ENCODE results near the gene TNS4.
A peak's percentile ranks its signal among the peaks of the same experiment; 100 is the strongest.

TNS4 gene

GRCh38 chr17:40454613-40454995 is 46.8 kb downstream of the TNS4 start:
- no peak for FAIRE-seq

GRCh38 chr17:40453881-40454612 is 47.4 kb downstream of the TNS4 start:
- no peak for FAIRE-seq

- FAIRE-seq: no peak
These were observed 48.5 kb downstream of the TNS4 start for GRCh38 chr17:40452921-40453378.

GRCh38 chr17:40452216-40452787 is 49.1 kb downstream of the TNS4 start:
- no peak for FAIRE-seq

GRCh38 chr17:40451420-40451819 is 50.0 kb downstream of the TNS4 start:
- no peak for FAIRE-seq

- FAIRE-seq: peak; percentile 3
These were observed 51.2 kb downstream of the TNS4 start for GRCh38 chr17:40450175-40450574.

- no peak for FAIRE-seq
These were observed 52.7 kb downstream of the TNS4 start for GRCh38 chr17:40448639-40449261.

GRCh38 chr17:40448213-40448638 is 53.2 kb downstream of the TNS4 start:
- FAIRE-seq: no peak

- FAIRE-seq: no peak
These were observed 53.6 kb downstream of the TNS4 start for GRCh38 chr17:40447806-40448205.

- no peak for FAIRE-seq
These were observed 54.2 kb downstream of the TNS4 start for GRCh38 chr17:40447148-40447644.

- FAIRE-seq: no peak
These were observed 55.5 kb downstream of the TNS4 start for GRCh38 chr17:40445751-40446468.

- FAIRE-seq: no peak
These were observed 57.2 kb downstream of the TNS4 start for GRCh38 chr17:40443988-40444899.

- no peak for FAIRE-seq
These were observed 58.0 kb downstream of the TNS4 start, which contains the start of gene IGFBP4 for GRCh38 chr17:40443196-40443987. IGFBP4 (plus strand) TSS chr17:40443450; CDS start chr17:40443736, 286 bp downstream.

GRCh38 chr17:40442392-40443195 is 58.8 kb downstream of the TNS4 start:
- FAIRE-seq: no peak

GRCh38 chr17:40440166-40440565 is 61.3 kb downstream of the TNS4 start:
- FAIRE-seq: no peak

GRCh38 chr17:40437095-40437732 is 64.2 kb downstream of the TNS4 start:
- FAIRE-seq: no peak

GRCh38 chr17:40436636-40437035 is 64.8 kb downstream of the TNS4 start:
- FAIRE-seq: no peak

- peak; percentile 41 for FAIRE-seq
These were observed 67.6 kb downstream of the TNS4 start for GRCh38 chr17:40433551-40434415.

Data from G401.6 (cell line).